ENCODE data around the gene YKT6. TPM values are rescaled to one million over a fixed set of nuclear protein-coding genes. Genes with fewer than 3 reads are reported as not detected.

The YKT6 gene
- total and polyA plus RNA-seq, 4 donors, result 48.0 to 115 (median 78.9) TPM

DNA sequence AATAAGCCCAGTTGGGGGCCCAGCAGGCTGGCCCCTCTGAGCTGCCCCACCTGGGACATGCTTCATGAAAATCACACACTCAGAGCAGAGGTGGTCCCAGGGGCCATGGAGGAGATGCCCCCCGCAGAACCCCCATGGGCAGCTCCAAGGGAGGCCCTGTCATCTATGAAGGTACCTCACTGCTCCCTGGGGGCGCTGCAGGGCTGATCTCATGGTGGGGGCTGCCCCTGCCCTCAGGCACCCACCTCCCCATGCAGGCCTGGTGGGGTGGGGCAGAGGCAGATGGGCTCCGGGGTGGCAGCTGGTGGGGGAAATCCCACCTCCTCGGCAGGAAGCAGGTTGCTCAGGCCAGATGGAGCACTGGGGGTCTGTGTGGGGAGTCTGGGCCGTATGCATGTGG lies 60.5 kb downstream of the YKT6 start:
- peaks cover 48% of the 10 kb centered on the region for H3K4me1 ChIP-seq (ENCODE audit: control insufficient read depth, insufficient read depth, low read length)

GRCh38 chr7:44262031-44262430 lies 61.3 kb downstream of the YKT6 start:
- Histone ChIP-seq H3K36me3 (ENCODE audit: control insufficient read depth, insufficient read depth, low read length) (peaks cover 43% of the 10 kb centered on the region), H3K4me1 (ENCODE audit: control insufficient read depth, insufficient read depth, low read length) (peaks cover 51% of the 10 kb centered on the region), H3K4me3 (ENCODE audit: low read depth, low read length) (no peak overlapping the region), H3K9me3 (ENCODE audit: control insufficient read depth, insufficient read depth, low read length) (no peaks in the 10 kb centered on the region), H3K27ac (ENCODE audit: low read depth, low read length) (no peak overlapping the region), H3K27me3 (ENCODE audit: control insufficient read depth, insufficient read depth, low read length) (no peaks in the 10 kb centered on the region)
- 86% methylated on average over 9 of the region's 9 CpGs for WGBS (ENCODE audit: insufficient coverage)
- DNase-seq (ENCODE audit: low read depth in 4 of 6, low spot score in 6 of 6), result no peak

More for the DNA sequence above, 60.5 kb downstream of the YKT6 start:
- no peaks in the 10 kb centered on the region for H3K9me3 ChIP-seq (ENCODE audit: control insufficient read depth, insufficient read depth, low read length)
- WGBS (ENCODE audit: insufficient coverage), result 67% methylated on average over 1 of the region's 5 CpGs
- no peak overlapping the region for H3K27ac ChIP-seq (ENCODE audit: low read depth, low read length)
- peaks cover 47% of the 10 kb centered on the region for H3K36me3 ChIP-seq (ENCODE audit: control insufficient read depth, insufficient read depth, low read length)
- no peaks in the 10 kb centered on the region for H3K27me3 ChIP-seq (ENCODE audit: control insufficient read depth, insufficient read depth, low read length)
- no peak for DNase-seq (ENCODE audit: low read depth in 4 of 6, low spot score in 6 of 6)
- no peak overlapping the region for H3K4me3 ChIP-seq (ENCODE audit: low read depth, low read length)

GRCh38 chr7:44263326-44264082 lies 62.7 kb downstream of the YKT6 start:
- H3K4me3 ChIP-seq (ENCODE audit: low read depth, low read length), result no peak overlapping the region
- H3K4me1 ChIP-seq (ENCODE audit: control insufficient read depth, insufficient read depth, low read length), result peaks cover 47% of the 10 kb centered on the region
- H3K9me3 ChIP-seq (ENCODE audit: control insufficient read depth, insufficient read depth, low read length), result no peaks in the 10 kb centered on the region
- H3K27me3 ChIP-seq (ENCODE audit: control insufficient read depth, insufficient read depth, low read length), result peaks cover 2% of the 10 kb centered on the region
- no peak for DNase-seq (ENCODE audit: low read depth in 4 of 6, low spot score in 6 of 6)
- H3K36me3 ChIP-seq (ENCODE audit: control insufficient read depth, insufficient read depth, low read length), result peaks cover 36% of the 10 kb centered on the region
- H3K27ac ChIP-seq (ENCODE audit: low read depth, low read length), result no peak overlapping the region
- 80% methylated on average over 14 of the region's 20 CpGs for WGBS (ENCODE audit: insufficient coverage)

Other genes starting within 250 kb of the YKT6 start
- gene SPDYE1, start 203.1 kb upstream of the YKT6 start, total RNA-seq, result under 1 TPM in 1 of 2 donors, not detected in 1; 0.10 TPM
- gene SPDYE1, start 203.1 kb upstream of the YKT6 start, polyA plus RNA-seq (ENCODE audit: insufficient read length in 2 of 2), result 1 to 10 TPM in 1 of 2 donors, under 1 TPM in 1; 0.33 to 4.1 TPM
- gene DBNL, start 156.3 kb upstream of the YKT6 start, total RNA-seq, result 10 to 100 TPM; 46.5 to 93.2 TPM
- 10 to 100 TPM; 84.8 to 90.3 TPM for gene DBNL, start 156.3 kb upstream of the YKT6 start, polyA plus RNA-seq (ENCODE audit: insufficient read length in 2 of 2)
- 10 to 100 TPM in 1 of 2 donors, 1 to 10 TPM in 1; 3.5 to 10.7 TPM for gene PGAM2, start 135.4 kb upstream of the YKT6 start, total RNA-seq
- gene PGAM2, start 135.4 kb upstream of the YKT6 start, polyA plus RNA-seq (ENCODE audit: insufficient read length in 2 of 2), result 10 to 100 TPM; 13.3 to 13.6 TPM
- 10 to 100 TPM in 1 of 2 donors, 1 to 10 TPM in 1; 8.8 to 16.3 TPM for gene POLM, start 118.4 kb upstream of the YKT6 start, total RNA-seq
- gene POLM, start 118.4 kb upstream of the YKT6 start, polyA plus RNA-seq (ENCODE audit: insufficient read length in 2 of 2), result 10 to 100 TPM; 14.4 to 22.6 TPM
- gene AEBP1, start 96.6 kb upstream of the YKT6 start, total RNA-seq, result 100 to 1,000 TPM in 1 of 2 donors, 10 to 100 TPM in 1; 39.9 to 102 TPM
- gene AEBP1, start 96.6 kb upstream of the YKT6 start, polyA plus RNA-seq (ENCODE audit: insufficient read length in 2 of 2), result 10 to 100 TPM; 61.3 to 83.2 TPM
- gene POLD2, start 77.4 kb upstream of the YKT6 start, total RNA-seq, result 10 to 100 TPM; 40.7 to 94.7 TPM
- 100 to 1,000 TPM; 106 to 115 TPM for gene POLD2, start 77.4 kb upstream of the YKT6 start, polyA plus RNA-seq (ENCODE audit: insufficient read length in 2 of 2)
- under 1 TPM in 1 of 2 donors, not detected in 1; 0.66 TPM for gene MYL7, start 59.6 kb upstream of the YKT6 start, total RNA-seq
- gene MYL7, start 59.6 kb upstream of the YKT6 start, polyA plus RNA-seq (ENCODE audit: insufficient read length in 2 of 2), result 1 to 10 TPM; 2.2 to 4.5 TPM
- gene GCK, start 11.5 kb upstream of the YKT6 start, total RNA-seq, result 1 to 10 TPM; 4.8 to 5.1 TPM
- gene GCK, start 11.5 kb upstream of the YKT6 start, polyA plus RNA-seq (ENCODE audit: insufficient read length in 2 of 2), result 10 to 100 TPM; 13.9 to 14.0 TPM
- gene CAMK2B, start 124.6 kb downstream of the YKT6 start, total RNA-seq, result 10 to 100 TPM; 21.9 to 60.2 TPM
- 100 to 1,000 TPM; 132 to 145 TPM for gene CAMK2B, start 124.6 kb downstream of the YKT6 start, polyA plus RNA-seq (ENCODE audit: insufficient read length in 2 of 2)

All from spinal cord (tissue), 10 donors.